RWPE2 (cell line): Measurements from ENCODE around the gene FCHSD2.

Experiments used
- ATAC-seq: fragments of 200-7000 bp; cut with Tn5 transposase; 3 replicates; pipeline ENCODE4 v1.9.1; 2021; ENCODE audit warnings: low read depth
- DNase-seq: peaks from one replicate; pipeline ENCODE4 v3.0.0-alpha.2; 2020; ENCODE audit warnings: low spot score
- H3K27ac ChIP-seq: fragments of 450-650 bp; 2 replicates; pipeline ENCODE4 v1.5.1; 2017; ENCODE audit warnings: mild to moderate bottlenecking; ENCODE audit not compliant: poor library complexity, severe bottlenecking
- H3K27me3 ChIP-seq: fragments of 250-450 bp; sonication (Bioruptor Pico); 2 replicates; pipeline ENCODE4 v1.5.1; 2021; ENCODE audit warnings: mild to moderate bottlenecking, moderate library complexity; ENCODE audit not compliant: insufficient read depth, poor library complexity, severe bottlenecking
- H3K36me3 ChIP-seq: fragments of 250-450 bp; sonication (Bioruptor Pico); 2 replicates; pipeline ENCODE4 v1.5.1; 2020; ENCODE audit warnings: low read depth, mild to moderate bottlenecking, moderate library complexity
- H3K4me1 ChIP-seq: fragments of 250-450 bp; sonication (Bioruptor Pico); 2 replicates; pipeline ENCODE4 v1.5.1; 2021; ENCODE audit warnings: mild to moderate bottlenecking, moderate library complexity; ENCODE audit not compliant: insufficient read depth, poor library complexity, severe bottlenecking
- H3K4me3 ChIP-seq: fragments of 250-450 bp; sonication (Bioruptor Pico); 2 replicates; pipeline ENCODE4 v1.5.1; 2021; ENCODE audit warnings: mild to moderate bottlenecking, moderate library complexity; ENCODE audit not compliant: severe bottlenecking
- H3K9me3 ChIP-seq: fragments of 250-450 bp; sonication (Bioruptor Pico); 2 replicates; pipeline ENCODE4 v1.5.1; 2021; ENCODE audit warnings: mild to moderate bottlenecking, moderate library complexity; ENCODE audit not compliant: severe bottlenecking
- CTCF ChIP-seq: fragments of 450-650 bp; IDR thresholded peaks from one replicate; pipeline ENCODE4 v1.5.1; 2017; ENCODE audit warnings: mild to moderate bottlenecking, moderate library complexity; ENCODE audit not compliant: poor library complexity, severe bottlenecking

FCHSD2 gene

GRCh38 chr11:73107597-73107996 lies 34.5 kb downstream of the FCHSD2 start:
- no peaks in the 10 kb centered on the region for H3K9me3 ChIP-seq
- DNase-seq (no peak), ATAC-seq (no peak)
- no peaks in the 10 kb centered on the region for H3K4me1 ChIP-seq
- TF ChIP-seq CTCF: no peak
- H3K27ac ChIP-seq: no peak overlapping the region
- no peaks in the 10 kb centered on the region for H3K27me3 ChIP-seq
- H3K4me3 ChIP-seq: no peak overlapping the region
- H3K36me3 ChIP-seq: peaks cover 4% of the 10 kb centered on the region; the same call in 1 of the 2 replicates

DNA sequence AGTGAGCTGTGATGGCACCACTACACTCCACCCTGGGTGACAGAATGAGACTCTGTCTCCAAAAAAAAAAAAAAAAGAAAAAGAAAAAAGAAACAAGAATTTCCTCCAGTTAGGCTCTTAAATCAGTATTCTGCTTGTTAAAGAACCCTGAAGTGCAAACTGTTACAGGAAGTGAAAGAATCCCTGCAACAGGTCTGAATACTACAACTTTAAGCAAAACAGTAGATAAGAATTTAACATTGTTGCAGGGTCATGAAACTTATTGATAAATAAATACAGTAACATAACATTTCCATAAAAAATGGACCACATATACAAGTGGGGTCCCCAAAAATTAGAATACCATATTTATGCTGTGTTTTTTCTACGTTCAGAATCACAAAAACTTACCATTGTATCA lies 35.8 kb downstream of the FCHSD2 start:
- TF ChIP-seq CTCF: no peak
- H3K9me3 ChIP-seq: no peaks in the 10 kb centered on the region
- ATAC-seq: no peak
- no peak overlapping the region for H3K4me3 ChIP-seq
- H3K27ac ChIP-seq: no peak overlapping the region
- no peaks in the 10 kb centered on the region for H3K27me3 ChIP-seq
- no peak for DNase-seq
- H3K36me3 ChIP-seq: peaks cover 4% of the 10 kb centered on the region; the same call in 1 of the 2 replicates
- H3K4me1 ChIP-seq: no peaks in the 10 kb centered on the region

DNA sequence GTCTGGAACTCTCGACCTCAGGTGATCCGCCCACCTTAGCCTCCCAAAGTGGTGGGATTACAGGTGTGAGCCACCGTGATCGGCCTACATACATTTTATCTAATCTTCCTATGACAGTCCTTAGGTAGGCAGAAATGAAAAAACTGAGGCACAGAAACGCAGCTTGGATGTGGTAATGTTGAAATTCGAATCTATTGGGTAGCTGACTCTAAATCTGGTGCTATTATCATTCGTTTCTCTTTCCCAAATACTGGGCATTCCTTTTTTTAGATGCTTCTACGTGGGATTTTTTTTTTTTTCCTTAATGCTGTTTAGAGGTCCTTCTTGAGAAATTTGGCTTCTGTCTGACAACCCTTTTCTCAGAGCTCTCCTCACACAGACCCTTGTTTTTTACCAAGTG lies 41.5 kb downstream of the FCHSD2 start:
- Histone ChIP-seq H3K4me1 (no peaks in the 10 kb centered on the region), H3K9me3 (no peaks in the 10 kb centered on the region), H3K4me3 (no peak overlapping the region), H3K27me3 (no peaks in the 10 kb centered on the region), H3K27ac (no peak overlapping the region), H3K36me3 (peaks cover 4% of the 10 kb centered on the region; the same call in 1 of the 2 replicates)
- ATAC-seq (no peak), DNase-seq (no peak)
- TF ChIP-seq CTCF: no peak

DNA sequence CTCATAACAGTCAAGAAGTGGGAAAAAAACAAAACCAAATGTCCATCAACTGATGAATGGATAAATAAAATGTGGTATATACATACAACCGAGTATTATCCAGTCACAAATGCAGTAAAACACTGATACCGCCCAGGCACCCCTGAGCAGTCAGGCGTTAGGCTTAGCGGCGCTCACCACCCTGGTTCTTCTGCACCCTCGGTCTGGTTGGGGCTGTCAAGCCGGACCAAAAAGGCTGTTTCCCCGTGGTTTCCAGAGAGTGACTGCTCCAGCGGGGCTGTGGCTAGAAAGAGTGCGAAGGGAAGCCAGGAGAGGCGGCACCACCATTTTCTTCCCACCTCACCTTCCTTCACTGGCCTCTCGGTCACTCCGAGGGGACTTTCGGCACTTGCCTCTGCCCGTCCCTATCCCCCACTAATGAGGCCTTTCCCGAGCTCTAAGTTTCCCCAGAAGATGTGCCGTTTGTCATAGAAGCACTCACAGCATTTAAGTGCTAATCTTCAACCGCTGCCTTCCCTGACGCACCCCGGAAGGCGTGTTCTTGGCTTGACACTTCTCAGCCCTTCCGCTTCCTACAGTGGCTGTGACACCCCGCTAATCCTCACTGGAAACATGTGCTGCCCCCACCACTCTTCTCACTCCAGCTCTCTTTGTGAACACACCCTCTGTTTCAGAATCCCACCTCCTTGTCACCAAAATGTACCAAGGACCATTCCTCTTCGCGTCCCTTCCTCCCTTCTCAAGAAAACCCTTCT lies 42.4 kb downstream of the FCHSD2 start:
- ATAC-seq (no peak), DNase-seq (no peak)
- no peak for TF ChIP-seq CTCF
- H3K27me3 ChIP-seq: no peaks in the 10 kb centered on the region
- no peak overlapping the region for H3K27ac ChIP-seq
- H3K4me1 ChIP-seq: no peaks in the 10 kb centered on the region
- peaks cover 4% of the 10 kb centered on the region; the same call in 1 of the 2 replicates for H3K36me3 ChIP-seq
- no peak overlapping the region for H3K4me3 ChIP-seq
- no peaks in the 10 kb centered on the region for H3K9me3 ChIP-seq

DNA sequence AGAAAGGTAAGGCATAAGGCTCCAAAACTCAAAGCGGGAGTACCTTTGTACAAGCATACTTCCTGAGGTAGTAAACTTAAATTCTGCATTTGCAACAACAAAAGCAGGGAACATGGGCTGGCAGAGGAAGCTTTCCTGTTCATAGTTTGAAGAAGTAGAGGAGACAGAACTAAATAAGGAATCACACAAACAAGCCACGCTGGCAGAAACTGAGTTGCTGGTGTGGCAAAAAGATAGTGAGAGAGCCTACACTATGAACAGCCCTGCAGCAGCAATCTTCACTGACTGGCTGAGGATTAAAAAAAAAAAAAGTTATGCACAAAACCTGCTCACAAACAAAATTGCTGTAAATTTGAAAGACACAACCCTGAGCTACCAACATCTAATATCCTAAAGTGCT lies 46.5 kb downstream of the FCHSD2 start:
- DNase-seq: no peak
- no peaks in the 10 kb centered on the region; the same call in 1 of the 2 replicates for H3K36me3 ChIP-seq
- H3K27ac ChIP-seq: no peak overlapping the region
- no peaks in the 10 kb centered on the region for H3K4me1 ChIP-seq
- ATAC-seq: no peak
- no peaks in the 10 kb centered on the region for H3K27me3 ChIP-seq
- no peak overlapping the region for H3K4me3 ChIP-seq
- TF ChIP-seq CTCF: no peak
- no peaks in the 10 kb centered on the region for H3K9me3 ChIP-seq
